ENCODE results near the gene UFSP2.
"Not testable (repeated sequence)": the region's sequence is repeated elsewhere in the genome, so short reads cannot be mapped to it uniquely, and the experiment has no call there.

The UFSP2 gene

GRCh38 chr4:185384061-185384460 lies 41.7 kb downstream of the UFSP2 start:
- DNase-seq (ENCODE audit: low read depth in 2 of 2, low spot score in 1 of 2) = no peak

GRCh38 chr4:185383451-185383850 lies 42.3 kb downstream of the UFSP2 start:
- DNase-seq (ENCODE audit: low read depth in 2 of 2, low spot score in 1 of 2) = no peak

GRCh38 chr4:185382754-185383153 lies 43.0 kb downstream of the UFSP2 start:
- no peak for DNase-seq (ENCODE audit: low read depth in 2 of 2, low spot score in 1 of 2)

GRCh38 chr4:185381288-185382196 lies 44.2 kb downstream of the UFSP2 start:
- no peak for DNase-seq (ENCODE audit: low read depth in 2 of 2, low spot score in 1 of 2)

GRCh38 chr4:185380320-185380719 lies 45.4 kb downstream of the UFSP2 start:
- no peak for DNase-seq (ENCODE audit: low read depth in 2 of 2, low spot score in 1 of 2)

GRCh38 chr4:185379326-185380295 lies 46.2 kb downstream of the UFSP2 start:
- no peak for DNase-seq (ENCODE audit: low read depth in 2 of 2, low spot score in 1 of 2)

- no peak for DNase-seq (ENCODE audit: low read depth in 2 of 2, low spot score in 1 of 2)
These were observed 47.5 kb downstream of the UFSP2 start for GRCh38 chr4:185378264-185378663.

- no peak for DNase-seq (ENCODE audit: low read depth in 2 of 2, low spot score in 1 of 2)
These were observed 51.2 kb downstream of the UFSP2 start for GRCh38 chr4:185374573-185374972.

GRCh38 chr4:185374027-185374426 lies 51.7 kb downstream of the UFSP2 start:
- no peak for DNase-seq (ENCODE audit: low read depth in 2 of 2, low spot score in 1 of 2)

- DNase-seq (ENCODE audit: low read depth in 2 of 2, low spot score in 1 of 2) = no peak
These were observed 54.1 kb downstream of the UFSP2 start for GRCh38 chr4:185371702-185372101.

GRCh38 chr4:185370268-185370949 lies 55.4 kb downstream of the UFSP2 start:
- no peak for DNase-seq (ENCODE audit: low read depth in 2 of 2, low spot score in 1 of 2)

GRCh38 chr4:185369731-185370130 lies 56.0 kb downstream of the UFSP2 start:
- no peak for DNase-seq (ENCODE audit: low read depth in 2 of 2, low spot score in 1 of 2)

- DNase-seq (ENCODE audit: low read depth in 2 of 2, low spot score in 1 of 2) = no peak
These were observed 60.9 kb downstream of the UFSP2 start for GRCh38 chr4:185364886-185365285.

GRCh38 chr4:185363251-185363650 lies 62.5 kb downstream of the UFSP2 start:
- no peak for DNase-seq (ENCODE audit: low read depth in 2 of 2, low spot score in 1 of 2)

GRCh38 chr4:185362570-185362969 lies 63.2 kb downstream of the UFSP2 start:
- DNase-seq (ENCODE audit: low read depth in 2 of 2, low spot score in 1 of 2) = not testable (repeated sequence)

GRCh38 chr4:185361872-185362271 lies 63.9 kb downstream of the UFSP2 start:
- DNase-seq (ENCODE audit: low read depth in 2 of 2, low spot score in 1 of 2) = no peak

- no peak for DNase-seq (ENCODE audit: low read depth in 2 of 2, low spot score in 1 of 2)
These were observed 65.9 kb downstream of the UFSP2 start for GRCh38 chr4:185359767-185360446.

GRCh38 chr4:185358959-185359358 lies 66.8 kb downstream of the UFSP2 start:
- DNase-seq (ENCODE audit: low read depth in 2 of 2, low spot score in 1 of 2) = no peak

- DNase-seq (ENCODE audit: low read depth in 2 of 2, low spot score in 1 of 2) = no peak
These were observed 67.2 kb downstream of the UFSP2 start for GRCh38 chr4:185358514-185358913.

GRCh38 chr4:185357733-185358440 lies 67.9 kb downstream of the UFSP2 start:
- no peak for DNase-seq (ENCODE audit: low read depth in 2 of 2, low spot score in 1 of 2)

Measured in stimulated activated CD8-positive, alpha-beta memory T cell treated with anti-CD3 and anti-CD28 coated beads, Interleukin-4, amount 100 ng/mL, for 1 hour (primary cell).